Stimulated activated CD8-positive, alpha-beta memory T cell treated with anti-CD3 and anti-CD28 coated beads, Interleukin-15, amount 100 ng/mL, for 24 hours (primary cell): Measurements from ENCODE around the gene GNAQ.

Source experiments
- DNase-seq: peaks from one replicate; pipeline ENCODE4 v3.0.0-alpha.2; 2020; ENCODE audit warnings: low read depth

Gene GNAQ

GRCh38 chr9:77944556-77945243 lies 86.9 kb downstream of the GNAQ start:
- DNase-seq, result no peak

- DNase-seq, result no peak
These were observed 88.6 kb downstream of the GNAQ start for GRCh38 chr9:77943057-77943456.

GRCh38 chr9:77939149-77939668 lies 92.4 kb downstream of the GNAQ start:
- no peak for DNase-seq

GRCh38 chr9:77938163-77938562 lies 93.4 kb downstream of the GNAQ start:
- no peak for DNase-seq

- no peak for DNase-seq
These were observed 95.6 kb downstream of the GNAQ start for GRCh38 chr9:77935974-77936373.

GRCh38 chr9:77935211-77935610 lies 96.4 kb downstream of the GNAQ start:
- no peak for DNase-seq

- DNase-seq, result no peak
These were observed 97.6 kb downstream of the GNAQ start for GRCh38 chr9:77933976-77934375.

- no peak for DNase-seq
These were observed 98.6 kb downstream of the GNAQ start for GRCh38 chr9:77933019-77933418.

- DNase-seq, result no peak
These were observed 101.7 kb downstream of the GNAQ start for GRCh38 chr9:77929942-77930341.

GRCh38 chr9:77927265-77927664 lies 104.3 kb downstream of the GNAQ start:
- no peak for DNase-seq

- no peak for DNase-seq
These were observed 105.2 kb downstream of the GNAQ start for GRCh38 chr9:77926371-77926878.

- no peak for DNase-seq
These were observed 109.0 kb downstream of the GNAQ start for GRCh38 chr9:77922591-77922990.

GRCh38 chr9:77917800-77918199 lies 113.8 kb downstream of the GNAQ start:
- no peak for DNase-seq

- DNase-seq, result no peak
These were observed 114.8 kb downstream of the GNAQ start for GRCh38 chr9:77916820-77917219.

- no peak for DNase-seq
These were observed 115.2 kb downstream of the GNAQ start for GRCh38 chr9:77916410-77916819.

GRCh38 chr9:77915744-77916143 lies 115.9 kb downstream of the GNAQ start:
- DNase-seq, result no peak

GRCh38 chr9:77912895-77913693 lies 118.5 kb downstream of the GNAQ start:
- no peak for DNase-seq

- DNase-seq, result no peak
These were observed 119.7 kb downstream of the GNAQ start for GRCh38 chr9:77911928-77912327.

GRCh38 chr9:77910194-77910621 lies 121.4 kb downstream of the GNAQ start:
- DNase-seq, result no peak

GRCh38 chr9:77909306-77909705 lies 122.3 kb downstream of the GNAQ start:
- DNase-seq, result no peak

GRCh38 chr9:77908293-77908692 lies 123.3 kb downstream of the GNAQ start:
- DNase-seq, result no peak

GRCh38 chr9:77907585-77907984 lies 124.0 kb downstream of the GNAQ start:
- no peak for DNase-seq

- DNase-seq, result no peak
These were observed 124.6 kb downstream of the GNAQ start for GRCh38 chr9:77906991-77907390.
